Upper lobe of left lung (tissue), 4 donors: ENCODE results near the gene EHHADH.

Experiments used
- EP300 ChIP-seq, 4 donors: sonication (generic); formaldehyde crosslinking; IDR thresholded peaks; one replicate each; pipeline ENCODE4 v1.5.1; 2017; ENCODE audit warnings: antibody characterized with exemption in 4 of 4, control low read depth in 2 of 4
- POLR2A ChIP-seq, 4 donors: fragments of 450-650 bp; IDR thresholded peaks; one replicate each; pipeline ENCODE4 v1.5.1; 2016 to 2017; ENCODE audit warnings: antibody characterized with exemption in 4 of 4, mild to moderate bottlenecking in 2 of 4
- TF ChIP-seq, protein P1 (sequence below), 6 experiments: fragments of 450-650 bp in 4 of 6; fragments of 200-600 bp in 2 of 6; sonication (generic) in 2 of 6; IDR thresholded peaks; one replicate each; pipeline ENCODE4 v1.5.1; 2016 to 2019; ENCODE audit warnings: antibody characterized with exemption in 6 of 6

DNA sequence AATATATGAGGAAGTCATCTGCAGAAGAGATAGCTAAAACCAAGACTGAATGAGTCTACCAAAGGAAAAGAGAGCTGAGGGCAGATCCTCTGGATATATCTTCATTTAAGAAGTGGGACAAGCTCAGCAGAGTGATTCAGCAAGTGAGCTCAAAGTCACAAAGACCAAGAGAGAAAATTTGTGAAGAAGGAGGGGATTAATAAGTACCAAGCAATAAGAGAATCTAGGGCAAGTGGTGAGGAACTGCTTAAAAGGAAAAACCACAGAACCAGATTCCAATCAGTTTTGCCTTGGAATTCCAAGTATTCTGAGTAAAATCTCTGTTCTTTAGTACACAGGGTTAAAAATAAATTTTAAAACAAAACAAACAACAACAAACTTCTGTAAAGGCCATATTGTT, 3.6 kb downstream of the EHHADH start:
- TF ChIP-seq, protein P1, sequence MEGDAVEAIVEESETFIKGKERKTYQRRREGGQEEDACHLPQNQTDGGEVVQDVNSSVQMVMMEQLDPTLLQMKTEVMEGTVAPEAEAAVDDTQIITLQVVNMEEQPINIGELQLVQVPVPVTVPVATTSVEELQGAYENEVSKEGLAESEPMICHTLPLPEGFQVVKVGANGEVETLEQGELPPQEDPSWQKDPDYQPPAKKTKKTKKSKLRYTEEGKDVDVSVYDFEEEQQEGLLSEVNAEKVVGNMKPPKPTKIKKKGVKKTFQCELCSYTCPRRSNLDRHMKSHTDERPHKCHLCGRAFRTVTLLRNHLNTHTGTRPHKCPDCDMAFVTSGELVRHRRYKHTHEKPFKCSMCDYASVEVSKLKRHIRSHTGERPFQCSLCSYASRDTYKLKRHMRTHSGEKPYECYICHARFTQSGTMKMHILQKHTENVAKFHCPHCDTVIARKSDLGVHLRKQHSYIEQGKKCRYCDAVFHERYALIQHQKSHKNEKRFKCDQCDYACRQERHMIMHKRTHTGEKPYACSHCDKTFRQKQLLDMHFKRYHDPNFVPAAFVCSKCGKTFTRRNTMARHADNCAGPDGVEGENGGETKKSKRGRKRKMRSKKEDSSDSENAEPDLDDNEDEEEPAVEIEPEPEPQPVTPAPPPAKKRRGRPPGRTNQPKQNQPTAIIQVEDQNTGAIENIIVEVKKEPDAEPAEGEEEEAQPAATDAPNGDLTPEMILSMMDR (IDR thresholded peaks at IDR 0.05), result no peak
- TF ChIP-seq POLR2A (IDR thresholded peaks at IDR 0.05), result no peak
- TF ChIP-seq EP300 (IDR thresholded peaks at IDR 0.05), result no peak
